K562 (cell line): ENCODE data around the gene WDR19. TPM values are rescaled to one million over a fixed set of nuclear protein-coding genes. Genes with fewer than 3 reads are reported as not detected.

Source experiments
- ATAC-seq: fragments of 200-7000 bp; cut with Tn5 transposase; 3 replicates; pipeline ENCODE4 v1.9.1; 2020; ENCODE audit warnings: moderate library complexity
- BruUV-seq: library from RNA; stranded (reverse); fragments of 400-500 nt; replicated peaks from 2 replicates; lab custom pipeline; 2021; lab: Mats Ljungman, UMichigan
- CTCF ChIA-PET: fragments of 300-600 bp; formaldehyde crosslinking; extraction: SDS; loops from one replicate; lab custom pipeline; 2021; ENCODE audit warnings: low intra/inter-chr PET ratio; lab: Yijun Ruan, JAX
- POLR2A ChIA-PET: fragments of 300-600, 350-650 bp; sonication (Branson Sonifier 250); formaldehyde crosslinking; extraction: SDS; loops from one replicate; lab custom pipeline; 2021; ENCODE audit warnings: antibody characterized with exemption, inconsistent platforms; lab: Yijun Ruan, JAX
- DNase-seq, 4 experiments: peaks; one replicate each; pipeline versions ENCODE4 v3.0.0 to v3.0.0-alpha.2; 2011 to 2018; ENCODE audit warnings: low spot score in 3 of 4, mixed read lengths in 3 of 4; ENCODE audit errors: extremely low read depth in 1 of 4
- FAIRE-seq: peaks from 2 replicates; lab custom pipeline; 2011; peaks lifted over from hg19 to GRCh38; lab: Jason Lieb, UNC
- H2AFZ ChIP-seq: 2 replicates; pipeline ENCODE4 v1.6.0; 2011; ENCODE audit warnings: low read depth, low read length, control low read depth, inconsistent platforms
- H3K27ac ChIP-seq: fragments of 200-600 bp; 3 replicates; pipeline ENCODE4 v1.8.0; 2011; ENCODE audit warnings: low read depth, mild to moderate bottlenecking, control low read depth, inconsistent platforms, low read length, moderate library complexity, mixed read lengths; ENCODE audit errors: extremely low read depth
- H3K27me3 ChIP-seq, 2 experiments: fragments of 300-600 bp in 1 of 2; 2 replicates in 1 of 2; 3 replicates in 1 of 2; pipeline versions ENCODE4 v1.6.0 to v1.8.0; 2011; ENCODE audit warnings: inconsistent platforms in 2 of 2, low read length in 2 of 2, mild to moderate bottlenecking in 1 of 2, mixed read lengths in 1 of 2, moderate library complexity in 1 of 2; ENCODE audit not compliant: control insufficient read depth in 2 of 2, insufficient read depth in 2 of 2
- H3K36me3 ChIP-seq: fragments of 300-600 bp; 3 replicates; pipeline ENCODE4 v1.8.0; 2011; ENCODE audit warnings: mild to moderate bottlenecking, low read length, inconsistent platforms; ENCODE audit not compliant: control insufficient read depth, insufficient read depth
- H3K4me1 ChIP-seq, 2 experiments: fragments of 200-600 bp in 1 of 2; replicated peaks in 1 of 2; 2 replicates in 1 of 2; 3 replicates in 1 of 2; pipeline versions ENCODE4 v1.5.1 to v1.8.0; 2011; ENCODE audit warnings: inconsistent platforms in 2 of 2, low read length in 2 of 2, mild to moderate bottlenecking in 1 of 2, mixed read lengths in 1 of 2, moderate library complexity in 1 of 2; ENCODE audit not compliant: control insufficient read depth in 2 of 2, insufficient read depth in 2 of 2
- H3K4me2 ChIP-seq: 2 replicates; pipeline ENCODE4 v1.6.1; 2011; ENCODE audit warnings: low read length, control low read depth, inconsistent platforms, mixed read lengths; ENCODE audit not compliant: insufficient read depth
- H3K4me3 ChIP-seq: fragments of 200-600 bp; sonication (generic), shearing (Covaris generic); 2 replicates; pipeline ENCODE4 v1.5.1; 2016; ENCODE audit warnings: control low read depth, inconsistent platforms
- H3K79me2 ChIP-seq: fragments of 200-600 bp; 3 replicates; pipeline ENCODE4 v1.8.0; 2011; ENCODE audit warnings: low read length, inconsistent platforms; ENCODE audit not compliant: control insufficient read depth, insufficient read depth
- H3K9ac ChIP-seq, 2 experiments: 2 replicates each; pipeline versions ENCODE4 v1.6.0 to v1.6.1; 2011; ENCODE audit warnings: low read depth in 2 of 2, low read length in 2 of 2, control low read depth in 1 of 2, inconsistent platforms in 1 of 2, mild to moderate bottlenecking in 1 of 2, mixed read lengths in 1 of 2; ENCODE audit not compliant: insufficient read depth in 1 of 2
- H3K9me1 ChIP-seq: one replicate; pipeline ENCODE4 v1.6.0; 2011; ENCODE audit warnings: inconsistent platforms, mild to moderate bottlenecking, low read length, moderate library complexity; ENCODE audit not compliant: control insufficient read depth, insufficient read depth
- H3K9me3 ChIP-seq: replicated peaks from 2 replicates; pipeline ENCODE4 v1.5.1; 2011; ENCODE audit warnings: low read depth, low read length, inconsistent platforms; ENCODE audit not compliant: control insufficient read depth, insufficient read depth
- H4K20me1 ChIP-seq: replicated peaks from 2 replicates; pipeline ENCODE4 v1.6.1; 2011; ENCODE audit warnings: low read length, inconsistent platforms, mixed read lengths; ENCODE audit not compliant: control insufficient read depth, insufficient read depth
- ELF4 ChIP-seq: fragments of 450-650 bp; formaldehyde crosslinking; IDR thresholded peaks from 2 replicates; pipeline ENCODE4 v1.4.0; 2022; ENCODE audit warnings: missing genetic modification characterization
- FOXK2 ChIP-seq, 2 experiments: fragments of 450-650 bp; IDR thresholded peaks in 1 of 2; conservative IDR thresholded peaks in 1 of 2; 2 replicates each; pipeline ENCODE4 v1.6.1; 2016; ENCODE audit warnings: low read depth in 2 of 2, mild to moderate bottlenecking in 1 of 2
- MEF2D ChIP-seq: conservative IDR thresholded peaks from 2 replicates; pipeline ENCODE4 v1.6.1; 2016; ENCODE audit warnings: low read depth, missing genetic modification characterization, missing compliant biosample characterization
- POLR2G ChIP-seq: fragments of 200-400 bp; formaldehyde crosslinking; IDR thresholded peaks from 2 replicates; pipeline ENCODE4 v1.6.1; 2017; ENCODE audit warnings: low read depth, mild to moderate bottlenecking, antibody characterized with exemption, low read length, moderate library complexity
- PTTG1 ChIP-seq: fragments of 450-650 bp; IDR thresholded peaks from 2 replicates; pipeline ENCODE4 v1.6.1; 2016; ENCODE audit warnings: low read depth, mild to moderate bottlenecking, missing genetic modification characterization, missing compliant biosample characterization
- ZBTB11 ChIP-seq, 3 experiments: fragments of 200-800 bp in 1 of 3; fragments of 250-450 bp in 1 of 3; fragments of 450-650 bp in 1 of 3; sonication (Bioruptor Pico) in 1 of 3; sonication (Bioruptor generic) in 1 of 3; formaldehyde crosslinking in 1 of 3; IDR thresholded peaks; 2 replicates each; pipeline versions ENCODE4 v1.6.1 to v1.8.0; 2016 to 2022; ENCODE audit warnings: mild to moderate bottlenecking in 2 of 3, missing genetic modification characterization in 2 of 3, missing compliant biosample characterization in 1 of 3, moderate library complexity in 1 of 3
- ZNF41 ChIP-seq: fragments of 250-450 bp; sonication (Bioruptor Pico); conservative IDR thresholded peaks from 2 replicates; pipeline ENCODE4 v1.4.0; 2020; ENCODE audit warnings: mild to moderate bottlenecking
- WGBS: fragments of 100-300 bp; shearing (Covaris generic); methylation state at CpG from one replicate; pipeline ENCODE4 v1.1.6; 2016; ENCODE audit warnings: low coverage, mixed read lengths; ENCODE audit not compliant: insufficient coverage; ENCODE audit errors: missing lambda C conversion rate; 5-methylcytosine and 5-hydroxymethylcytosine counted together
- in situ Hi-C: fragments of 300-500 bp; cut with MboI; formaldehyde crosslinking; loops from 4 replicates; pipeline ENCODE4 v1.15.0; 2018; ENCODE audit warnings: inconsistent platforms, mixed read lengths
- intact Hi-C: fragments of 100-400 bp; cut with micrococcal nuclease; formaldehyde crosslinking; loops from 2 replicates; pipeline ENCODE4 v1.14.2; 2022
- polyA plus RNA-seq, 8 experiments: library from polyadenylated mRNA; depleted of rRNA in 4 of 8; stranded (reverse) in 5 of 8; unstranded in 3 of 8; fragments of >200 nt; fragmentation: Nextera tagmentation in 2 of 8; fragmentation: Illumina TruSeq in 1 of 8; extraction: Ambion mirVana in 2 of 8; extraction: Trizol in 1 of 8; gene quantifications; 2 replicates each; pipeline versions ENCODE4 v1.2.1 to v1.2.3, GENCODE V29; 2011 to 2014; ENCODE audit warnings: inconsistent platforms in 1 of 8, missing spikeins in 1 of 8
- total RNA-seq, 7 experiments: library from RNA; depleted of rRNA in 6 of 7; stranded (reverse); fragments of >200 nt in 6 of 7; fragmentation: Illumina TruSeq in 2 of 7; extraction: Trizol in 2 of 7; gene quantifications; 2 replicates each; pipeline versions ENCODE4 v1.2.1 to v1.2.3, GENCODE V29; 2011 to 2021; ENCODE audit warnings: low replicate concordance in 1 of 7
- TF ChIP-seq, protein P1 (sequence below): sonication (generic); formaldehyde crosslinking; IDR thresholded peaks from 2 replicates; pipeline ENCODE4 v1.8.0; 2022; ENCODE audit warnings: mild to moderate bottlenecking, missing genetic modification reagents, borderline replicate concordance

WDR19 gene
- total and polyA plus RNA-seq, 9 of the 15 experiments (the other 6 are each of a cell fraction or from before 2014, with no cell fraction given) = 6.8 to 37.6 (median 11.2) TPM

- no peak for TF ChIP-seq PTTG1 (tag)
- no peak for TF ChIP-seq FOXK2 (conservative IDR thresholded peaks at IDR 0.05 in 1 of 2, IDR thresholded peaks at IDR 0.05 in 1 of 2; ENCODE audit: low read depth in 2 of 2)
- TF ChIP-seq ELF4 (CRISPR knock-in tag) = no peak
- no peak for TF ChIP-seq MEF2D (tag)
- TF ChIP-seq, all 486 proteins: peak for 0
Measured at GRCh38 chr4:39302901-39303300, 120.6 kb downstream of the WDR19 start (continued).

DNA sequence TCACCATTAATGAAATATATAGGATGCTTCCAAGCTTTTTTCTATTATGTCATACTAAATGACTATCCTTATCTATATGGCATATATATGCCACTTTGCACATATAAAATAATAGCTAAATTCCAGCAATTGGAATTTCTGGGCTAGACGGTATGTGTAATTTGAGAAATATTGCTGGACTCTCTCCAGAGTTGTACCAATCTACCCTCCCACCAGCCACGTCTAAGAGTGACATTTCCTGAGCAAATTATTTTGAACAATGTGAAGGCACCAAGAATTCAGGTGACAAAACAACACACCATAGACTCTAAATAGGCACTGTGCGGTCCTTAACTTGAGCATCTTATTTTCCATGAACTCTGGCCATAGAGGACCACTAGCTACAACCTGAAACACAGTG, 121.5 kb downstream of the WDR19 start:
- Histone ChIP-seq H3K9ac (no peak overlapping the region), H3K27me3 (no peaks in the 10 kb centered on the region), H4K20me1 (no peaks in the 10 kb centered on the region), H3K4me2 (no peak overlapping the region), H3K79me2 (no peaks in the 10 kb centered on the region; the same call in 2 of the 3 replicates), H3K36me3 (peaks cover 79% of the 10 kb centered on the region), H2AFZ (no peak overlapping the region), H3K4me1 (peaks cover 3 to 19% of the 10 kb centered on the region in 2 experiments; a peak in 4 of 5 replicates), H3K9me1 (no peaks in the 10 kb centered on the region), H3K9me3 (no peaks in the 10 kb centered on the region), H3K27ac (no peak overlapping the region; the same call in 2 of the 3 replicates), H3K4me3 (no peak overlapping the region)
- POLR2A ChIA-PET = interaction anchor here (0.6 kb wide), 1 partner anchor 132 kb away, joined by 3 read pairs; no protein-coding TSS in a partner anchor
- intact Hi-C loops (no loop called here), in situ Hi-C loops (no loop called here)
- TF ChIP-seq POLR2G (no peak), ZBTB11 (CRISPR knock-in tag; IDR thresholded peaks at IDR 0.05) (no peak), ZNF41 (no peak)
- TF ChIP-seq, protein P1, sequence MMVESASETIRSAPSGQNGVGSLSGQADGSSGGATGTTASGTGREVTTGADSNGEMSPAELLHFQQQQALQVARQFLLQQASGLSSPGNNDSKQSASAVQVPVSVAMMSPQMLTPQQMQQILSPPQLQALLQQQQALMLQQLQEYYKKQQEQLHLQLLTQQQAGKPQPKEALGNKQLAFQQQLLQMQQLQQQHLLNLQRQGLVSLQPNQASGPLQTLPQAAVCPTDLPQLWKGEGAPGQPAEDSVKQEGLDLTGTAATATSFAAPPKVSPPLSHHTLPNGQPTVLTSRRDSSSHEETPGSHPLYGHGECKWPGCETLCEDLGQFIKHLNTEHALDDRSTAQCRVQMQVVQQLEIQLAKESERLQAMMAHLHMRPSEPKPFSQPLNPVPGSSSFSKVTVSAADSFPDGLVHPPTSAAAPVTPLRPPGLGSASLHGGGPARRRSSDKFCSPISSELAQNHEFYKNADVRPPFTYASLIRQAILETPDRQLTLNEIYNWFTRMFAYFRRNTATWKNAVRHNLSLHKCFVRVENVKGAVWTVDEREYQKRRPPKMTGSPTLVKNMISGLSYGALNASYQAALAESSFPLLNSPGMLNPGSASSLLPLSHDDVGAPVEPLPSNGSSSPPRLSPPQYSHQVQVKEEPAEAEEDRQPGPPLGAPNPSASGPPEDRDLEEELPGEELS = no peak
- no peak for DNase-seq
- no TSS peak for BruUV-seq
- CTCF ChIA-PET = no interaction called here
- no peak for ATAC-seq
- WGBS = 94% methylated on average over 3 of the region's 3 CpGs
- FAIRE-seq = no peak
